CD4-positive, alpha-beta T cell treated with Interleukin-6 for 4 hours (primary cell): ENCODE data around the gene CEACAM3.
A peak's percentile ranks its signal among the peaks of the same experiment; 100 is the strongest.

ENCODE experiments used
- DNase-seq: peaks from one replicate; pipeline ENCODE4 v3.0.0-alpha.2; 2020; ENCODE audit warnings: mixed read lengths

Gene CEACAM3

GRCh38 chr19:41793414-41793727, 3.0 kb upstream of the CEACAM3 start:
- DNase-seq = no peak

- peak; percentile 68 for DNase-seq
Observed at GRCh38 chr19:41795031-41795461, 1.3 kb upstream of the CEACAM3 start.

DNA sequence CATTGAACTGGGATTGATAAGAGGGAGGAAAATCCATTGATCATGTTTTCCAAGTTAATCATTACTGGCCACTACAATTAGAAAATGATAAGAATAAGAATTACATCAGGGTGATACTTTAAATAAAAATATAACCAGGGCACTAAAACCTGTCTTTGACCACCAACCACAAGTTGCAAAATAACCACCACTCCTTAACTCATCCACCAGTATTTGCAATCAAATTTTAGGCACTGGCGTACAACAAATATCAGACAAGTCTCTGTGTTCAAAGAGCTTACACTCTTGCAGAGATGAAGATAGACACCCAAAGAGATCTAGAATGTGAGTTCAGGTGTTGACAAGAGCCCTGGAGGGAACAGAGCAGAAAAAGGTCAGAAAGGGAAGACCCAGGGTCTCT, 514 bp downstream of the CEACAM3 start:
- DNase-seq = no peak

GRCh38 chr19:41799444-41800000, 3.1 kb downstream of the CEACAM3 start:
- DNase-seq = no peak

DNA sequence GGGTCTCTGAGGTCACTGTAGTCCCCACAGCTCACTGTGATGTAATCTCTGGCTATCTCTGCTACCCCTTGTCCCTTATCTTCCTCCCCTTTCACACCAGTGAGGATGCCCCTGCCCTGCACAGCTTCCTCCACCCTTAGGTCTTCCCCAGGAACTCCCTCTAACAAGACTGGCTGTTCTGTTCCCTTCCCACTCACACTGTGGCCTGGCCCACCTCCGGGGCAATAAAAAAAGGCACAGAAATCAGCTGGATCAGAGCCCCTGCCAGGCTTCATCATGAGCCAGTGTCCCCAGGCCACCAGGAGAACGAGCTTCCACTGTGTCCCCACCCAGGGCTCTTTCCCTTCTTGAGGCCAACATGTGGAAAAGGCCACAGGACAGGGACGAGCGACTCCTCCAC, 4.6 kb downstream of the CEACAM3 start:
- DNase-seq = no peak

DNA sequence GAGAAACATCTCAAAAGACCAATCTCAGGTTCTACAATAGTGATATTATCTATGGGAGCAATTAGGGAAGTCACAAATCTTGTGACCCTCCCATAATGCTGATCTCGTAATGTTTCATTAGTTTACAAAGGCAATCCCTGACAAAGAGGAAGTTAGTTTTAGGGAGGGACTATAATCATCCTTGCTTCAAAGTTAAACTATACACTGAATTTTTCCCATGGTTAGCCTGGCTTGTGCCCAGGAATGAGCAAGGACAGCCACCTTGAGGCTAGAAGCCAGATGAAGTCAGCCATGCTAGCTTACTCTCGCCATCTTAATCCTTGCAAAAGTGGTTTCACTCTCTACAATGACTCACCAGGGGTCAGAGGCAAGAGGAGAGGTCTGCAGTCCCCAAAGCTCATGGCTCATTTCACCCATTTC, 5.4 kb downstream of the CEACAM3 start:
- no peak for DNase-seq

DNA sequence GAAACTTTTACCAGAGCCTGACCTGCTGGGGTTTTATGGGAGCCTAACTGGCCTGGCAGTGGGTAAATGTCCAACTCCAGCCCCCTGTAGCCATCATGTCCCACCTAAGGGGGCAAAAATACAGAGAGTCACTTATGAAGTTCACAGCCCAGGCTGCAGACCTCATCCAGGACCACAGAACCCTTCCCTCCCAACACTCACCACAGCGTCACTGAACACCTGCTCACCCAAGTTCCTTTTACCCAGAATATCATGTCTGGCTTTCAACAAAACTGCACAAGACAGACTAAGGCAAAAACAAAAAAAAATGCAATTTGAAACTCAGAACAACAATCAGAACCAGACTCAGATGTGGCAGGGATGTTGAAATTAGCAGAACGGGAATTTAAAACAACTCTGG, 6.4 kb downstream of the CEACAM3 start:
- DNase-seq = no peak

- no peak for DNase-seq
Observed at GRCh38 chr19:41804336-41804735, 7.9 kb downstream of the CEACAM3 start.

DNA sequence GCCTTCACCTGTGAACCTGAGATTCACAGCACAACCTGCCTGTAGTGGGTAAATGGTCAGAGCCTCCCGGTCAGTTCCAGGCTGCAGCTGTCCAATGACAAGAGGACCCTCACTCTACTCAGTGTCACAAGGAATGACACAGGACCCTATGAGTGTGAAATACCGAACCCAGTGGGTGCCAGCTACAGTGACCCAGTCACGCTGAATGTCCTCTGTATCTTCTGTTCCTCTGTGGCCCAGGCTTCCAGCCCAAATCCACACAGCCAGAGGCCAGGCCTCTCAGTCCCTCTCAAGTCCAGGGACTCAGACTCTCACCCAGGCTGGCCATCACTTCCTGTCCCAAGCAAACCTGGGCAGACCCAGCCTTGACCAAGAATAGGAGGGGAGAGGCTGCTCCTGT, 10.8 kb downstream of the CEACAM3 start:
- DNase-seq = no peak

DNA sequence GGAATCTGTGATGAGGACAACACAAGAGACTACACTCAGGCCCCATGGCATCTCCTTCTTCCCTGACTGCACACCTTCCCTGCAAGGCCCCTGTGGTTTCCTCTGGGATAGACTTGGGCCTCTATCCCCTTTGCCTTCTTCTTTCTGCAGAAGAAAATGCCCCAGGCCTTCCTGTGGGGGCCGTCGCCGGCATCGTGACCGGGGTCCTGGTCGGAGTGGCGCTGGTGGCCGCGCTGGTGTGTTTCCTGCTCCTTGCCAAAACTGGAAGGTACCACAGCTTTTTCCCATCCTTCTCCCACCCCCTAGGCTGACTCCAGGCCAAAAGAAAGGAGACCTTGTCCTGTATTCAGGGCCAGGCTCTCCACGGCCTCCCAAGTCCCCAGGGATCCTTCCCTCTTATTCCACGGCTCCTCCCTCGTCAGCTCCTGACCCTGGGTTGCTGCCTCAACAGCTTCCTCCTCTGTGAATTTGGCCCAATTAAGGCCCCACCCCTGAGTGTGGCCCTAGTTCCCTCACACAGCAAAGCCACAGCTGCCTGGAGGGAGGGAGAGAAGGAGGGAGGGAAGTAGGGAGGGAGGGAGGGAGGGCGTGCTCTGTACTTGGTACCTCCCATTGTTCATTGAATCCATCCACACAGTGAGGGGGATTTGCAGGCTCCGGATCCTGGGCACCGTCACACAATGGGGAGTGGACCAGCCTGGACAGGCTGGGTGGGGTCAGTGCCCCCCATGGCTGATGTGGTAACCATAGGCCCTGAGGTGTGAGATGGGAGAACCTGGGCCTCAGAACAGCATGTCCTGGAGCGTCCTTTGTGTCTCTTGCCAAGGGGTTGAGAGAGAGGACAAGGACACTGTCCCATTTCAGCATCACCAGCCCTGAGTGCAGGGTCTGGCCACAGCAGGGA, 12.5 kb downstream of the CEACAM3 start:
- DNase-seq = no peak

- DNase-seq = no peak
Observed at GRCh38 chr19:41810301-41810700, 13.9 kb downstream of the CEACAM3 start.

DNA sequence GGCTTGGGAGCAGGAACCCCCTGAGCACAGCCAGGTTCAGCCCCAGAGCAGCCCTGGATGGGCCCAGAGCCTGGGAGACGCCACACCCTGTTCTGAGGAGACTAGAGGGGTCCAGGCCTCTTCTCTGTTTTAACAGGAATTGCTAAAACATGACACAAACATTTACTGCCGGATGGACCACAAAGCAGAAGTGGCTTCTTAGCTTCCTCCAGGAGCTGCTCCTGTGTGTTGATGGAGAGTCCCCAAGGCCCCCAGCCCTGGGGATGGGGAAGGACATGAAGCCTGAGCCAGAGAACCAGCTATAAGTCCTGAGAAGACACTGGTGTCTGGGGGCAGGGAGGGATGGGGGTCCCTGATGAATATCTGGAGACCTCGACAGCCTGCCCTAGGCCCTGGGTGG, 14.6 kb downstream of the CEACAM3 start:
- no peak for DNase-seq

- DNase-seq = no peak
Observed at GRCh38 chr19:41811981-41812380, 15.6 kb downstream of the CEACAM3 start.

DNA sequence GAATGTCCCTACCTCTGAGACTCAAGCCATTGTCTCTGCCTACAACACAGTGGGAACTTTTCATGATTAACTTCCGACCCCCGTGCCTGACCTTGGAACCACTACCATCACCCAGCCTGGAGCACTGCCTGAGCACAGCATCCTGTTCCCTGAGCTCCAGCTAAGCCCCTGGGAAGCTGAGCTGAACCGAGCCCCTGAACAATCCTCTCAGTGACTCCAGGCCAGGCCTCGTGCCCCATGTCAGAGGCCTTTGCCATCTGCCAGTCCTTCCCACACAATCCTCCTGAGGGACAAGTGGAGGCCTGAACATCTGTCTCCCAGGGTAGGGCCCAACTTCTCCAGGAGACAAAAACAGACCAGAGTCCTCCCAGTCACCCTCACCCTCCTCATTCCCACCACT, 17.5 kb downstream of the CEACAM3 start:
- DNase-seq = no peak

- no peak for DNase-seq
Observed at GRCh38 chr19:41815301-41815700, 18.9 kb downstream of the CEACAM3 start.

- DNase-seq = no peak
Observed at GRCh38 chr19:41816761-41817160, 20.4 kb downstream of the CEACAM3 start.

- peak; percentile 54 for DNase-seq
Observed at GRCh38 chr19:41821003-41821735, 24.8 kb downstream of the CEACAM3 start.

GRCh38 chr19:41837981-41838708, 41.8 kb downstream of the CEACAM3 start:
- DNase-seq = no peak

- DNase-seq = no peak
Observed at GRCh38 chr19:41839211-41839610, 42.8 kb downstream of the CEACAM3 start.

DNA sequence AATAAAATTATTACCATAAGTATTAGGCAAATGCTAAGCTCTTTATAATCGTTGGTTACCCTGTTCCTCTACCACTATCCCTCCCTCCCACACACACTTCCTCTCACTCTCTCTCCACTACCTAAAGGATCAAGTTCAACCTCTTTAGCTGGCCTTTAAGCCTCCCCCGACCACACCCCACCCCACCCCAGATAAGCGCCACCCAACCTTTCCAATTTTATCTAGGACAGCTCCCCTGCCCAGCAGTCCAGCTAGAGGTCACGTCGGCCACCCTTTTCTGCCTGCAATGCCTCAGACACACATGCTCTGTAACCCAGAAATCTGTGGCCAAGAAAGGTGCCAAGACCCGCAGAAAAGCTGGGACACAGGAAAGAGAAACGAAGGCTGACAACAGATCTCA, 47.0 kb downstream of the CEACAM3 start:
- DNase-seq = no peak

DNA sequence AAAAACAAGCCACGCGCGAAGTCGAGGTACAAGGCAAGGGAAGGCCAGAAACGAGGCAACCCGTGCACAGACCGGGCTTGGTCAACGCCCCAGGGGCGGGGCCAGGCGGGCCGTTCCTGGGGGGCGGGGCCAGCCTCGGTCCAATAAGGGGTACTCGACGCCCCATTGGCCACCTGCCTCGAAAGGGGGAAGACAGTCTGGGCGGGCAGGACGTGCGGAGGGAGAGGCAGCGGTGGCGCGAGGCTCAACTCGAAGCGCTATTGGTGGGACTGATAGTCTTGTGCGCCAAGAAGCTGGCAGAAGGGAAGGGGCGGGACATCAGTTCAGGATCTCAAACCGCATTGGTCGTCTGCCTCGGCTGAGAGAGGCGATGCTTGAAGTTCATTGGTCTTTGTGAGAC, 48.2 kb downstream of the CEACAM3 start, which contains the start of gene LYPD4:
Gene LYPD4 (minus strand): TSS at position 83 of the 400 bp plus-strand sequence. CDS start 5,398 bp downstream, outside the sequence.
- DNase-seq = no peak

DNA sequence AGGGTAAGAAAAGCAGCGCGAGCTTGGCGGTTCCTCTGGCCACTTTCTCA, 48.4 kb downstream of the CEACAM3 start, which contains the start of gene DMRTC2:
Gene DMRTC2 (plus strand): TSS at position 42 of the 50 bp plus-strand sequence. CDS start 2,387 bp downstream, outside the sequence.
- no peak for DNase-seq

DNA sequence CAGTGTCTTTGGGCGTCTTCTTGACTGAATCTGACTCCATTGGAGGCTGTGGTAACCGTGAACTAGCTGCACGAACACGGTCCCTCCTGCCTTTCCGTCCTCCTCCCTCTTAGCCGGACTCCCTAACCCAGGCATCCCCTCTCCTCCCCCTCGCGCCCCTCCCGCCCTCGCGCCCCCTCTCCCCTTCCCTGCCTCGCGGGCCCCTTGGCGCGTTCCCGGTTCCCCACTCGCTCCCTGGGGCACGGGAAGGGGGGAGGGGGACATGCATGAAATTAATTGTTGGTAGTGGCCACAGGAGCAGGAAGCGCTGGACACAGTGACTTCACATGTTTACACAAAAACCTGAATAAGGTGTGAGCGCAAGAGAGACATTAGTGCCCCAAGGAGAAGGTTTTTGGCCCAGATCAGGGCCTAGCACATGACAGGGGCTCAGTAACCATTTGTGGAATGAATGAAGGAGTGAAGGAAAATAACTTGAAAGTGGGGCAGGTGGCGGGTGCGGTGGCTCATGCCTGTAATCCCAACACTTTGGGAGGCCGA, 48.7 kb downstream of the CEACAM3 start:
- no peak for DNase-seq
